GM08714 (cell line): ENCODE results near the gene ZC3HAV1L.
A peak's percentile ranks its signal among the peaks of the same experiment; 100 is the strongest.
"Not testable (repeated sequence)": the region's sequence is repeated elsewhere in the genome, so short reads cannot be mapped to it uniquely, and the experiment has no call there.

Experiments used
- H3K4me3 ChIP-seq: fragments of 200-500 bp; sonication (Bioruptor generic); 2 replicates; pipeline ENCODE4 v1.5.1; 2014; ENCODE audit warnings: mild to moderate bottlenecking, low read length, inconsistent platforms
- ZNF274 ChIP-seq: IDR thresholded peaks from 2 replicates; pipeline ENCODE4 v1.6.1; 2012; ENCODE audit warnings: mild to moderate bottlenecking, low read depth, low read length

The ZC3HAV1L gene

GRCh38 chr7:139041378-139042085 lies 5.7 kb upstream of the ZC3HAV1L start:
- no peak overlapping the region for H3K4me3 ChIP-seq
- no peak for TF ChIP-seq ZNF274

- no peak for TF ChIP-seq ZNF274
- no peak overlapping the region for H3K4me3 ChIP-seq
These were observed 2.8 kb upstream of the ZC3HAV1L start for GRCh38 chr7:139038691-139039090.

GRCh38 chr7:139036901-139037300 lies 1.1 kb upstream of the ZC3HAV1L start:
- no peak overlapping the region for H3K4me3 ChIP-seq
- no peak for TF ChIP-seq ZNF274

GRCh38 chr7:139034855-139035585 lies 822 bp downstream of the ZC3HAV1L start:
- no peak for TF ChIP-seq ZNF274
- H3K4me3 ChIP-seq: peak overlapping the region; percentile 75; the same call in 1 of the 2 replicates

GRCh38 chr7:139034336-139034735 lies 1.5 kb downstream of the ZC3HAV1L start:
- peak overlapping the region; percentile 75; the same call in 1 of the 2 replicates for H3K4me3 ChIP-seq

GRCh38 chr7:139033346-139034114 lies 2.3 kb downstream of the ZC3HAV1L start:
- H3K4me3 ChIP-seq: no peak overlapping the region
- no peak for TF ChIP-seq ZNF274

More at GRCh38 chr7:139034336-139034735, 1.5 kb downstream of the ZC3HAV1L start:
- TF ChIP-seq ZNF274: no peak

GRCh38 chr7:139032473-139032872 lies 3.4 kb downstream of the ZC3HAV1L start:
- TF ChIP-seq ZNF274: no peak
- H3K4me3 ChIP-seq: no peak overlapping the region

- no peak for TF ChIP-seq ZNF274
- no peak overlapping the region for H3K4me3 ChIP-seq
These were observed 6.5 kb downstream of the ZC3HAV1L start for GRCh38 chr7:139029353-139029752.

- H3K4me3 ChIP-seq: no peak overlapping the region
- no peak for TF ChIP-seq ZNF274
These were observed 9.3 kb downstream of the ZC3HAV1L start for GRCh38 chr7:139026551-139026950.

- not testable (repeated sequence) for H3K4me3 ChIP-seq
These were observed 10.0 kb downstream of the ZC3HAV1L start for GRCh38 chr7:139025861-139026260.

- no peak overlapping the region for H3K4me3 ChIP-seq
- no peak for TF ChIP-seq ZNF274
These were observed 12.8 kb downstream of the ZC3HAV1L start for GRCh38 chr7:139023076-139023475.

- no peak for TF ChIP-seq ZNF274
- no peak overlapping the region for H3K4me3 ChIP-seq
These were observed 13.6 kb downstream of the ZC3HAV1L start for GRCh38 chr7:139022286-139022685.

- no peak overlapping the region for H3K4me3 ChIP-seq
- TF ChIP-seq ZNF274: no peak
These were observed 16.9 kb downstream of the ZC3HAV1L start for GRCh38 chr7:139018910-139019309.

GRCh38 chr7:139016931-139017511 lies 18.8 kb downstream of the ZC3HAV1L start:
- no peak overlapping the region for H3K4me3 ChIP-seq
- no peak for TF ChIP-seq ZNF274
